Stimulated activated naive CD8-positive, alpha-beta T cell treated with anti-CD3 and anti-CD28 coated beads, Interleukin-15, amount 100 ng/mL, for 72 hours (primary cell): ENCODE results near the gene INPP5A.
"Not testable (repeated sequence)": the region's sequence is repeated elsewhere in the genome, so short reads cannot be mapped to it uniquely, and the experiment has no call there.

ENCODE experiments used
- ATAC-seq: fragments of 150-1000 bp; cut with Tn5 transposase; 2 replicates; pipeline ENCODE4 v1.10.0; 2021; ENCODE audit warnings: mild to moderate bottlenecking, moderate library complexity
- DNase-seq, 2 donors: peaks; one replicate each; pipeline ENCODE4 v3.0.0; 2021 to 2022
- H3K27ac Mint-ChIP-seq, 2 donors: one replicate each; pipeline ENCODE4 v1.8.0; 2022; ENCODE audit warnings: mild to moderate bottlenecking in 2 of 2, mixed read lengths in 2 of 2, moderate library complexity in 2 of 2
- H3K27me3 Mint-ChIP-seq: one replicate; pipeline ENCODE4 v1.8.0; 2022; ENCODE audit warnings: mixed read lengths
- H3K4me1 Mint-ChIP-seq: one replicate; pipeline ENCODE4 v1.8.0; 2022; ENCODE audit warnings: mild to moderate bottlenecking, mixed read lengths
- H3K4me3 Mint-ChIP-seq, 2 donors: one replicate each; pipeline ENCODE4 v1.8.0; 2022; ENCODE audit warnings: mild to moderate bottlenecking in 2 of 2, mixed read lengths in 2 of 2, moderate library complexity in 1 of 2
- H3K9me3 Mint-ChIP-seq, 2 donors: one replicate each; pipeline ENCODE4 v1.8.0; 2022; ENCODE audit warnings: mixed read lengths in 2 of 2

Gene INPP5A

DNA sequence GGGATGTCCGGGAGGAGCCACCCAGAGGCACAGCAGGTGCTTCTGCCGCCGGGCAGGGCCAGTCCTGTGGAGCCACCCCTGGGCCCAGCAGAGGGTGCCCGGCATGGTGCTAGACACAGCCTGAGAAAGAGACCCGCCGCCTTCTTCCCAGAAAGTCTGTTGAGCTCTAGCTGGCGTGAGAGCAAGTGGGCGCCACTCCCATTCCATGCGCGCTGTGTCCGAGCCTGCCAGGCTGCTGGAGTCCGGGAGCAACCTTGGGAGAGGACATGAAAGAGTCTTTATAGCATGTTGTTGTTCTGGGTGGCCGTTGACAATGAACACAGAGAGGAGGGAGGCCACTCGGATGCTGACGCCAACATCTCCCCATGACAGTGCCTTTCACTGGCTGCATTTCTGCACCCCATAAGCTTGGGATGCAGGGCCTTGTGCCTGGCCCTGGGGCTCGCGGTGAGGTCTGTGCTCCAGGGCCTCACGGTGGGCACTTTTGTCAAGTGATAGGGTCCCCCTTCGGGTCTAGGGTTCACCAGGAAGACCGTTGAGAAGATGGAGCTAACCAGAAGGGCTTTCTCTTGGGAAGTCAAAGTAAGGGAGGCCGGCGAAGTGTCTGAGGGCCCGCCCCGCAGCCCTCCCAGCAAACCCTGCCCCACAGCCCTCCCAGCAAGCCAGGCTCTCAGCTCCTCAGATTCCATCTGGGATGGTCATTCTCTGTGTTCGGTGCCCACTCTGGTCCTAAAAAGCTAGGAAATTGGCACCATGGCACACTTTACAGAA is 201.1 kb downstream of the INPP5A start:
- Mint-ChIP-seq H3K27me3 (no peaks in the 10 kb centered on the region), H3K9me3 (no peaks in the 10 kb centered on the region), H3K4me3 (no peak overlapping the region), H3K4me1 (no peaks in the 10 kb centered on the region), H3K27ac (peak overlapping the region in 1 of 2 donors; percentile 7)
- DNase-seq (no peak), ATAC-seq (no peak)

DNA sequence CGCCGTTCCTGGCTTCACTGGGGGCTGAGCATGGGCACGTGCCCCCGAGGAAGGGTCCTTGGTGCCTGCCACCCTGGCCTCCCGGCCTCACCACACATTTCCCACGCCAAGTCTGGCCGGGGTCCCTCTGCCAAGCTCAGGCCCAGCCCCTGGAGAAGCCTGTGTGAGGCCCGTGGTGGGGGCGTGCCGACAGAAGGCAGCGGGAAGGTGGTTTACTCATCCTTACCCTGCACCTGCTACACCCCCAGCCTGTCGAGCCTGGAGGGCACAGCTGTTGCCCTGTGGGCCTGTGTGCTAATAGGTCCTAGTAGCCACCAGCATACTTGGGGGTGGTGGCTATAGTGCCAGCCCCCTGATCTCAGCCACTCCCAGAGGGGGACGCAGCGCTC is 201.6 kb downstream of the INPP5A start:
- H3K27ac Mint-ChIP-seq, result no peak overlapping the region
- H3K4me1 Mint-ChIP-seq, result no peaks in the 10 kb centered on the region
- no peaks in the 10 kb centered on the region for H3K9me3 Mint-ChIP-seq
- ATAC-seq (no peak), DNase-seq (no peak)
- no peaks in the 10 kb centered on the region for H3K27me3 Mint-ChIP-seq
- H3K4me3 Mint-ChIP-seq, result no peak overlapping the region

DNA sequence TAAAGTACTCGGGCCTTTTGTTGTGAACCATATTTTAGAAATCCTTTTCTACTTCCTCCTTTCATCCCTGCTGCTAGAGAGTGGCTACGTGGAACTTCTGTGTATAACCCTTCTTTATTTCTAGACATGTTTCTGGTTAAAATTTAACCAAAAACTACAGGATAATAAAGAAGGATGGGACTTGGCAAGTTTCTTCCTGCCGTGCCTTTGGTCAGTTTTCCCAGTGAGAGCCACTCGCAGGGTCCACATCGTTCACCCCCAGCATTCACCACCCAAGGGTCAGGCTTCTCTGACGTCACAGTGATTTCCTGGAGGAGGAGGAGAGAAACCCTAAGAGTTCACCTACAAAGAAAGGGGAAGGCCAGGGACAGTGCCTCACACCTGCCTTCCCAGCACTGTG is 203.0 kb downstream of the INPP5A start:
- Mint-ChIP-seq H3K27ac (no peak overlapping the region), H3K9me3 (no peaks in the 10 kb centered on the region), H3K27me3 (no peaks in the 10 kb centered on the region), H3K4me1 (no peaks in the 10 kb centered on the region), H3K4me3 (no peak overlapping the region)
- no peak for DNase-seq
- no peak for ATAC-seq

DNA sequence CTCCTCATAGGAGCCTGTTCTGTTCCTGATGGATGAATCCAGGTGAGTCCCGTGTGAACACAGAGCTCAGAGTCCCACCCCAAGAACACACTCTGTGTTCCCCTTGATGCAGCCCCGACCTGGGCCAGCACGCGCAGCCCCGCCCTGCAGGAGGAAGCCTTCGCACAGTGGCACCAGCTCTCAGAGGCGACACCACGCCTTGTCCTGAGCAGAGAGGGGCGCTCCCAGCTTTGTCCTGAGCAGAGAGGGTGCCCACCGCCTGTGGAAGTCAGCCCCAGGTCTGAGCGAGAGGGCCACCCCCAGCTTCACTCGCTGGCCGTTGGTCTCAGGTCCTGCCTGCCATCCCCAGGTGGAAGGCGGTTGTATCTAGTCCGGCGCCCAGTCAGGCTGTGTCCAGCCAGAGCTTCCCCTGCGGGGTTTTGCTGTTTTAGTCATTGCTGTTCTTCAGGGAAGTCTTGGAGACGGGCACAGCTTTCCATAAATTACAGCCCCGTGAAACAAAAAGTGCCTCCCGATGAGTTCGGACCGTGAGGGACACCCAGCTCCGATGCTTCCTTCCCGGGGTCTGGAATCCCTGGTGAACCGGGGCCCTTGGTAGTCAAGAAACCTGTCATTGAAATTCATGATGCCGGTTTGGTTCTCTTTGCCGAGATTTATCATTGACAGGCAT is 204.7 kb downstream of the INPP5A start:
- ATAC-seq (no peak), DNase-seq (no peak)
- no peak overlapping the region for H3K4me3 Mint-ChIP-seq
- no peaks in the 10 kb centered on the region for H3K4me1 Mint-ChIP-seq
- no peaks in the 10 kb centered on the region for H3K9me3 Mint-ChIP-seq
- H3K27me3 Mint-ChIP-seq, result no peaks in the 10 kb centered on the region
- no peak overlapping the region for H3K27ac Mint-ChIP-seq

DNA sequence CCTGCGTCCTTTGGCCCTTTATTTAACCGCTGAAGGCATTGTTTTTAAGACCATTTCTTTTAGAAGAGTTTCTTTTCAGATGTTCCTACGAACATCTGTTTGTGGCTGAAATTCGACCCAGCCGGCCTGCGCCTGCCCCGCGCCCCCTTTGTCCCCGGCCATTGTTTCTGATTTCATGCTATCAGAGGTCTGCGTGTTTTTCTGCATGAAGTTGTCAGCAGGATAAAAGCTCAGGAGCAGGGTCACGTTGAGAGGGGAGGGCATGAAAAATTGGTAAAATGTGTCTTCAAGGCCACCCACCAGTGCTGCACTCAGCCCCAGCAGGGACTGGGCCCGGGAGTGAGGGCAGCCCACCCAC is 205.2 kb downstream of the INPP5A start:
- no peaks in the 10 kb centered on the region for H3K9me3 Mint-ChIP-seq
- no peak for DNase-seq
- H3K4me1 Mint-ChIP-seq, result no peaks in the 10 kb centered on the region
- no peak for ATAC-seq
- H3K4me3 Mint-ChIP-seq, result no peak overlapping the region
- H3K27ac Mint-ChIP-seq, result no peak overlapping the region
- H3K27me3 Mint-ChIP-seq, result no peaks in the 10 kb centered on the region

DNA sequence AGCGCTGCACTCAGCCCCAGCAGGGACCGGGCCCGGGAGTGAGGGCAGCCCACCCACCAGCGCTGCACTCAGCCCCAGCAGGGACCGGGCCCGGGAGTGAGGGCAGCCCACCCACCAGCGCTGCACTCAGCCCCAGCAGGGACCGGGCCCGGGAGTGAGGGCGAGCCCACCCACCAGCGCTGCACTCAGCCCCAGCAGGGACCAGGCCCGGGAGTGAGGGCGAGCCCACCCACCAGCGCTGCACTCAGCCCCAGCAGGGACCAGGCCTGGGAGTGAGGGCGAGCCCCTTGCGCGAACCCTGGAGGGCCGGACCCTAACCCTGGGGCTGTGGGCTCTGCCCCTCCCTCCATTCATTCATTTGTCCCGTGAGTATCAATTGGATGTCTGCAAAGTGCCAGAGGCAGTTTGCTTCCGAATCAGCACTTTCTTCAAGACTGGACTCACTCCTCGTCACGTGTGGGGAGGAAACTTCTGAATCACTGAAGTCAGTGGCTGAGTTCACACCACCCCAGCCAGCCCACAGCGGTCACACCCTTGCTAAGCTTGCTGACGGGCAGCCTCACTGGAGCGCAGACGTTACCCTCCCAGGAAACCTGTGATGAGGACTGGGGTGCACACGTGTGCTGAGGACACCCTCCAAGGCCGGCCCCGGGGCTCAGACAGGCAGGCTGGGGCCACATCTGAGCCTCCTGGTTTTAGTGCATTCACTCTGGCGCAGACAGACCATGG is 205.8 kb downstream of the INPP5A start:
- H3K4me1 Mint-ChIP-seq, H3K9me3 Mint-ChIP-seq, DNase-seq, H3K27me3 Mint-ChIP-seq, H3K4me3 Mint-ChIP-seq, ATAC-seq: not testable (repeated sequence)
- H3K27ac Mint-ChIP-seq, result peak overlapping the region in 1 of 2 donors; percentile 27

DNA sequence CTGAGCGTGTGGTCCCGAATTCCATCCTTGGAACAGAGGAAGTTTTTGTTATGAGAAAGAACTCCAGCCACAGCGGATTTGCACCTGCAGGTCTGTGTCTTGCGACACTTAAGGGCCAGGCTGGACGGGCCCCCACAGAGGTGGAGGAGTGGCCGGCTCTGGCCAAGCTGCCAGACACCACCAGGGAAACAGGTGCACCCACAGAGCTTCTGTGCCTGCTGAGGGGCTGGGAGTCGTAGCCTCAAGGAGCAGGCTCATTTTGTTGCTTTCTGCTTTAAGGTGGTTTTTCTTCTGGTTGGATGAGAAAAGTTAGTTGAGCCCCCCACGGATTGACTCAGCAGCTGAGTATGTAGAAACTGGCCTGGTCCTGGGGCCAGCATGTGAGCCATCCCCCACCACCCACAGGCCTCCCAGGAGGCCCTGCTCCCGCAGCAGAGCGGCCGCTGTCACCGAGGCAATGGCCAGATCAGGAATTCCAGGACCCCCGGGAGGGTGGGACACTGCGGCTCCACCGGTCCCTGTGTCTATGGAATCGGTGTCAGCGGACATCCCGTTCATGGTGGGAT is 206.4 kb downstream of the INPP5A start:
- DNase-seq (no peak), ATAC-seq (no peak)
- no peak overlapping the region for H3K27ac Mint-ChIP-seq
- no peak overlapping the region for H3K4me3 Mint-ChIP-seq
- no peaks in the 10 kb centered on the region for H3K4me1 Mint-ChIP-seq
- no peaks in the 10 kb centered on the region for H3K9me3 Mint-ChIP-seq
- H3K27me3 Mint-ChIP-seq, result no peaks in the 10 kb centered on the region

DNA sequence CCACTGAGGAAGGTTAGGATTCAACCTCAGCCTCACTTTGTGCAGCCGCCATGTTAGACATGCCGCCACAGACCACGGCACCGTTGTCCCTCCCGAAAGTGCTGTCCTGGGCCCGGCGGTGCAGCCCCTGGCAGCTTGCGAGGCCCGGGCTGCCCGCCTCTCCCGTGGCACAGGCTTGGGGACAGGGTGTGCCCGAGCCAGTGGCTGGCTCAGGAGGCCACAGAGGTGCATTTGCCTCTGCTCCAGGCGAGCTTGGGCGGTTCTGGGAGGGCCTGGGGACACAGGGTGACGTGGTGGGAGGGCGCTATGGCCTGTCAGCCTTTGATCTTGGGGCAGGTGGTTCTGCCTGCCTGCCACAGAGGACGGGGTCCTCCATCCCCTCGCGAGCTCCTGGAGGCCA is 207.3 kb downstream of the INPP5A start:
- H3K4me1 Mint-ChIP-seq, result no peaks in the 10 kb centered on the region
- no peak overlapping the region for H3K27ac Mint-ChIP-seq
- H3K9me3 Mint-ChIP-seq, result no peaks in the 10 kb centered on the region
- peak; percentile 6 for ATAC-seq
- no peak for DNase-seq
- no peak overlapping the region for H3K4me3 Mint-ChIP-seq
- no peaks in the 10 kb centered on the region for H3K27me3 Mint-ChIP-seq

DNA sequence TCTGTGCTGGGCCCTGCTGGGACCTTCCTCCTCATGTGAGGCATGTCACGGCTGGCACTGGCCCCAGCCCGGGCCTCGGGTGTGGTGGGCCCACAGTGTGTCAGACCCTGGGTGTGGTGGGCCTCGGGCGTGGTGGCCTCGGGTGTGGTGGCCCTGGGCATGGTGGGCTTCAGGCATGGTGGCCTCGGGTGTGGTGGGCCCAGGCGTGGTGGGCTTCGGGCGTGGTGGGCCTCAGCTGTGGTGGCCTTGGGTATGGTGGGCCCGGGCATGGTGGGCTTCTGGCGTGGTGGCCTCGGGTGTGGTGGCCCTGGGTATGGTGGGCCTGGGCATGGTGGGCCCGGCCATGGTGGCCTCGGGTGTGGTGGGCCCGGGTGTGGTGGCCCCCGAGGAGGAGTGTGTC is 207.9 kb downstream of the INPP5A start:
- peak; percentile 61 for ATAC-seq
- Mint-ChIP-seq H3K4me3 (no peak overlapping the region), H3K9me3 (no peaks in the 10 kb centered on the region), H3K4me1 (no peaks in the 10 kb centered on the region), H3K27me3 (no peaks in the 10 kb centered on the region), H3K27ac (no peak overlapping the region)
- no peak for DNase-seq

DNA sequence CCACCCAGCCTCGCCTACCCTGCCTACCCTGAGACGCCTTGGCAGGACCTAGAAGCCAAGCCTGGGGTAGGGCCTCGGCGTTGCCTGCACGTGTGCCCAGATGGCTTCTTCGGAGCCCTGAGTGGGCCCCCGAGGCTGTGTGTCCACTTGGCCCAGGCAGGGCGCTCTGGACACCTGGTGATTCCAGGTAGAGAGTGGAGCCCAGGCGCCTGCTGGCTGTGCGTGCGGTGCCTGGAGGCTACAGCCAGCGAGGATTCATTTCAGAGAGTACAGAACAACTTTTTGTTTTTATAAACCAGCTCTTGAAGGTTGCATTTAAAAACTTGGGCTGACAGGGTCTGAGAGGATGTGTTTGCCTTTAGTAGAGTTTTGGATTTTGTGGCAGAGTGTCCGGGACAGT is 208.4 kb downstream of the INPP5A start:
- DNase-seq (no peak), ATAC-seq (no peak)
- no peak overlapping the region for H3K27ac Mint-ChIP-seq
- no peaks in the 10 kb centered on the region for H3K9me3 Mint-ChIP-seq
- H3K27me3 Mint-ChIP-seq, result no peaks in the 10 kb centered on the region
- H3K4me1 Mint-ChIP-seq, result no peaks in the 10 kb centered on the region
- H3K4me3 Mint-ChIP-seq, result no peak overlapping the region

DNA sequence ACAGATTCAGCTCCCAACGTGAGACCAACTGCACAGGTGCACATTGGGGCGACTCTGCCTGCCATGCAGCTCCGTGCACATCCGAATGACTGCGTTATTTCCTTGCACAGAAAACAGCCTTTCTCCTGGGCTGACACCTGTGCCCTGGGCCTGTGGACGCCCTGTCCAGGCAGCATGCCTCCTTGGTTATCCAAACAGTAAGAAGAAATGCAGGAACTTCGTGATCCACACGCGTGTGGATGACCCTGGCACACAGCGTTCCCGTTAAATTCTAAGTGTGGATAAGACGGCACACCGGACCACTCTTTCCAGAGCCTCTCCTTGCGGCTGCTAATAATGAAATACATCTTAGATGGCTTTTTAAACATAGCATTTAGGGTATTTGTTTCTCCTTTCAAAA is 208.8 kb downstream of the INPP5A start:
- H3K4me1 Mint-ChIP-seq, result no peaks in the 10 kb centered on the region
- H3K4me3 Mint-ChIP-seq, result no peak overlapping the region
- no peaks in the 10 kb centered on the region for H3K27me3 Mint-ChIP-seq
- no peak for ATAC-seq
- H3K9me3 Mint-ChIP-seq, result no peaks in the 10 kb centered on the region
- H3K27ac Mint-ChIP-seq, result no peak overlapping the region
- no peak for DNase-seq

DNA sequence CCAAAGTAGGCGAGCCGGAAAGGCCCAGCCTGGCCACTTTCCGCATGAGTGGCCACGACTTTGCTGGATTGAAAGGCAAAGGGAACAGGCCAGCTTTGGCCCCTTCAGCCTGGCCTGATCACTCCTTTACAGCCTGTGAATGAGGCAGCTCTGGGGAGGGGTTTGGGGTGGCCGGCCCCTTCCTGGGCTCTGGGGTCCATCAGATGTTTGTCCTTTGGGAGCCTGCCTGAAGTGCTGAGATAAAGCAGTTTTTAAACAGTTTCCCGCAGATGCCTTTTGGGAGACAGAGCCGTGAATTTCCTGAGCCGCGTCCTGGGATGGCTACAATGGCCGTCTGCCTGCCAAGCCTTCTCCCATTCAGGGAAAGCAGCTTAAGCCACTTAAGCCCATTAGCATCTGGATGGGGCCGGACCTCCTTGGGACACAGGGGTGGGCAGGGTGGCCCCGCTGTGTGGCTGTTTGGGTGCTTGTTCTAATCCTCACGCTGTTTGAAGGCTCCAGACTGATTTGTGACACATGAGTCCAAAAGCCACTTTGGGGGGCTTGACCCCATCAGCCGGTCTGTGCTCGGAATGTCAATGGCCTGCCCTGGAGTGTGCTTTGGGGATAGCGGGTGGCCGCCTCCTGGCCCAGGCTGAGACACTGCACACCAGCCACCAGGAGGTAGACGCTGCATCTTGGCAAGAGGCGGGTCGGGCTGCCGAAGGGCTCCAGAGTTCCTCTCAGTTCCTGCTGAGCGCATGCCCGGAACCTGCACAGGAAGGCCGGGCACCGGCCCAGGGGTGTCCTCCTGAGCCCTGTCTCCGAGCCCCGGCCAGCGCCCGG is 209.4 kb downstream of the INPP5A start:
- Mint-ChIP-seq H3K9me3 (no peaks in the 10 kb centered on the region), H3K27me3 (no peaks in the 10 kb centered on the region), H3K27ac (no peak overlapping the region), H3K4me3 (no peak overlapping the region), H3K4me1 (no peaks in the 10 kb centered on the region)
- no peak for ATAC-seq
- DNase-seq, result no peak

DNA sequence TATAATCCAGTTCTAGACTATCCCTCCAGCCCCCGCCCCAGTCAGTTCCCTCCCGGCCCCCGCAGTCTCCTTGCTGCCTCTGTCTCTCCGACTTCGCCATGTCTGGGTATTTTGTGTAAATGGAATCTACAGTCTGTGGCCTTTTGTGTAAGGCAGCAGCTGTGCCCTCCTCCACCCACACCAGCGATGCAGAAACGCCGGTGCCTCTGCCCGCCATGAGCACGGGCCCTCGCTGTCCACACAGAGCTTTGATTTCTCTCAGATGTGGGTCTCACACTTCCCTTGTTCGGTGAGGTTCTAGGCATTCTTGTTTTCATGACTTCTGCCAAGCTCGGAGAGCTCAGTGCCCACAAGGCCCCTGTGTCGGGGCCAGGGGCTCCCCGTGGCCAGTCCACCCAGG is 210.5 kb downstream of the INPP5A start:
- Mint-ChIP-seq H3K4me3 (no peak overlapping the region), H3K4me1 (no peaks in the 10 kb centered on the region), H3K9me3 (no peaks in the 10 kb centered on the region), H3K27ac (peak overlapping the region; percentile 76 to 86), H3K27me3 (no peaks in the 10 kb centered on the region)
- no peak for DNase-seq
- ATAC-seq, result no peak

DNA sequence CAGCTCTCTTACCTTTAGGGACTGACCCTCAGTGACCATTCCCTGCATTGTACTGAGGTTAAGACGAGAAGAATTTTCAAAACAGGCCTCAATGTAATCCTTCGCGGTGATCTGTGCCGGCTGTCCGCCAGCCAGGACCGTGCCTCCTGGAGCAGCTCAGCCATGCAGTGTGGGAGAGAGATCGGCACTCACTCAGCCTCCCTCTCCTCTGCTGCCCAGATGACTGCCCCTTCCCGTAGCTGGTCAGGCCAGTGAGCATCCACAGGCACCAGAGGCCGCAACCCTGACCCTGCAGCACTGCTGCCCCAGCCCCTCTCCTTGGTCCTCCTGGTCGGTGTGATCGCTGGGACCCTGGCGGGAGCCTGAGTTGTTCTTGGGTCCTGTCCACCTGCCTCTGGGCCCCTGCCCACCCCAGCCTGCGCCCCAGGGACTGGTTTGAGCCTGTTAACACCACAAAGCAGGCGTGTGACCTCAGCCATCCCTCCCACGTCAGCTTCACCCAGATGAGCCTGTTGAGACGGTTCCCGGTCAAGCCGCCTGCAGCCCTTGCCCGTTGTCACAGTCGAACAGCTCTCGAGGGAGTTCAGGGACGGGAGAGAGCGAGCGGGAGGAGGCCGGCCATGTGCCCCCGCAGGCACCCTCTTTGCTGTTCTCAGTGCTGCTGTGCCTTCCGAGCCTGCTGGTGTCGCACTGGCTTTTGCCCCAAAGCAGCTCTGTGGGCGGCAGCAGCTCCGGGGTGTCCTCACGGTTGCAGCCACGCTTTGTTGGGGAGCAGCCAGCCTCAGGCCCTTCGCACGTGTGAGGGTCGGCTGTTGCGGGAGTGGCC is 211.2 kb downstream of the INPP5A start:
- H3K4me1 Mint-ChIP-seq, result no peaks in the 10 kb centered on the region
- H3K27ac Mint-ChIP-seq, result peak overlapping the region in 1 of 2 donors; percentile 76
- DNase-seq (no peak), ATAC-seq (no peak)
- no peaks in the 10 kb centered on the region for H3K27me3 Mint-ChIP-seq
- no peak overlapping the region for H3K4me3 Mint-ChIP-seq
- H3K9me3 Mint-ChIP-seq, result no peaks in the 10 kb centered on the region

DNA sequence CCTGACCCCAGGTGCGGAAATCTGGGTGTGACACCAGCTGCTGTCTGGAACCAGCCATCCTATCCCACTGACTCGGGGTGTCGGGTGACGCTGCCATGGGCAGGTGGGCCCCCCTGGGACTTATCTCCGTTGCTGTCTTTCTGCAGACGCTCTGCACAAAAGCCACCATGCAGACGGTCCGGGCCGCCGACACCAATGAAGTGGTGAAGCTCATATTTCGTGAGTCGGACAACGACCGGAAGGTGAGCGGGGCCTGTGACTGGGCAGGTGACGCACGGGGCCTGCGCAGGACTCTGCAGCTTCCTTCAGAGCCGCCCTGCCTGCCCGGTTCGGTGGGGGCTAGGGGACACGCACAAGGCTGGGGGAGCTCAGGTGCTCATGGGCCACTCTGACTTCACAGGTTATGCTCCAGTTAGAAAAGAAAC is 211.8 kb downstream of the INPP5A start:
- no peak for ATAC-seq
- Mint-ChIP-seq H3K9me3 (no peaks in the 10 kb centered on the region), H3K4me1 (no peaks in the 10 kb centered on the region), H3K27me3 (no peaks in the 10 kb centered on the region), H3K27ac (no peak overlapping the region), H3K4me3 (no peak overlapping the region)
- DNase-seq, result no peak
